WI38 (cell line): ENCODE results near the gene CD82.
"Not testable (repeated sequence)": the region's sequence is repeated elsewhere in the genome, so short reads cannot be mapped to it uniquely, and the experiment has no call there.

ENCODE experiments used
- H3K4me3 ChIP-seq: 2 replicates; pipeline ENCODE4 v1.5.1; 2011; ENCODE audit warnings: low read depth, mild to moderate bottlenecking, control low read depth, low read length
- CTCF ChIP-seq: IDR thresholded peaks from 2 replicates; pipeline ENCODE4 v1.5.1; 2012; ENCODE audit warnings: low read depth, mild to moderate bottlenecking, control low read depth, low read length

The CD82 gene

DNA sequence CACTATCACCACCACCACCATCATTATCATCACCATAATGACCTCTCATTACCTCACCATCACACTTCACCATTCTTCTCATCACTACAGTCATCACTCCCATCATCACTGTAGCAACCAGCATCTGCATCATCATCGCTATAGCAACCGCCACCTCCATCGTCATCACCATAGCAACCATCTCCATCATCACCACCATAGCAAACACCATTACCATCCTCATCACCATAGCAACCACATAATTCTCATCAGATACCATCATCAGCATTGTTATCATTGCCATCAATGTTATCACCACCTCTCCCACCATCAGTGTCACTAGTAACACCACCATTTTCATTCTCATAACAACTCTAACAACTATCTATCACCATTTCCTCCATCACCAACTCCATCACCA, 23.1 kb upstream of the CD82 start:
- H3K4me3 ChIP-seq: no peak overlapping the region
- TF ChIP-seq CTCF: no peak

DNA sequence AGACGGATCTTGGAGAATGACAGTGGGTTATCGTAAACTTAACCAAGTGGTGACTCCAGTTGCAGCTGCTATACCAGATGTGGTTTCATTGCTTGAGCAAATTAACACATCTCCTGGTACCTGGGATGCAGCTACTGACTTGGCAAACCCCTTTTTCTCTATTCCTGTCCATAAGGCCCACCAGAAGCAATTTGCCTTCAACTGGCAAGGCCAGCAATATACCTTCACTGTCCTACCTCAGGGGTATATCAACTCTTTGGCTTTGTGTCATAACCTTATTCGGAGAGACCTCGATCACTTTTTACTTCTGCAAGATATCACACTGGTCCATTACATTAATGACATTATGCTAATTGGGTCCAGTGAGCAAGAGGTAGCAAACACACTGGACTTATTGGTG, 18.5 kb upstream of the CD82 start:
- H3K4me3 ChIP-seq: not testable (repeated sequence)

- not testable (repeated sequence) for H3K4me3 ChIP-seq
These were observed 17.9 kb upstream of the CD82 start for GRCh38 chr11:44547534-44547933.

GRCh38 chr11:44548032-44548695, 17.3 kb upstream of the CD82 start:
- H3K4me3 ChIP-seq: no peak overlapping the region
- no peak for TF ChIP-seq CTCF

GRCh38 chr11:44548961-44549749, 16.3 kb upstream of the CD82 start:
- not testable (repeated sequence) for H3K4me3 ChIP-seq

DNA sequence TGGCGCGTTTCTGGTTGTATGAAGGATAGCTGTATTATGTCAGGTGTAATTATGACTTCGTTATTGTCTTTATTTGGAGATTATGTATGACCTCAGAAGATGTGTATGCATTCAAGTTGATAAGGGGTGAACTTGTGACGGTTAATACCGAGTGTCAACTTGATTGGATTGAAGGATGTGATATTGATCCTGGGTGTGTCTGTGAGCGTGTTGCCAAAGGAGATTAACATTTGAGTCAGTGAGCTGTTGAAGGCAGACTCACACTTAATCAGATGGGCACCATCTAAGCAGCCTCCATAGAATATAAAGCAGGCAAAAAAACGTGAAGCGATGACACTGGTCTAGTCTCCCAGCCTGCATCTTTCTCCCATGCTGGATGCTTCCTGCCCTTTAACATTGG, 15.3 kb upstream of the CD82 start:
- TF ChIP-seq CTCF: no peak
- no peak overlapping the region for H3K4me3 ChIP-seq

- no peak overlapping the region for H3K4me3 ChIP-seq
- no peak for TF ChIP-seq CTCF
These were observed 13.9 kb upstream of the CD82 start for GRCh38 chr11:44551456-44552139.

- no peak overlapping the region for H3K4me3 ChIP-seq
These were observed 10.2 kb upstream of the CD82 start for GRCh38 chr11:44555031-44555800.

More at GRCh38 chr11:44555031-44555800, 10.2 kb upstream of the CD82 start:
- no peak for TF ChIP-seq CTCF
